H1 (cell line): ENCODE measurements around the gene MBTPS1. TPM values are rescaled to one million over a fixed set of nuclear protein-coding genes. Genes with fewer than 3 reads are reported as not detected.
"Not testable (repeated sequence)": the region's sequence is repeated elsewhere in the genome, so short reads cannot be mapped to it uniquely, and the experiment has no call there.

Experiments
- CTCF ChIA-PET: fragments of 300-600 bp; sonication (Branson Sonifier 250); formaldehyde crosslinking; loops from one replicate; lab custom pipeline; 2021; ENCODE audit not compliant: partially characterized antibody; lab: Charles Lee
- POLR2A ChIA-PET: fragments of 300-600 bp; sonication (Branson Sonifier 250); formaldehyde crosslinking; loops from one replicate; lab custom pipeline; 2021; ENCODE audit warnings: inconsistent platforms; ENCODE audit not compliant: partially characterized antibody; lab: Charles Lee
- DNase-seq, 2 experiments: peaks; one replicate each; pipeline versions ENCODE4 v3.0.0 to v3.0.0-alpha.2; 2010 to 2022; ENCODE audit warnings: low spot score in 2 of 2, low read depth in 1 of 2, mixed read lengths in 1 of 2
- FAIRE-seq: peaks from 2 replicates; lab custom pipeline; 2011; peaks lifted over from hg19 to GRCh38; lab: Jason Lieb, UNC
- H2AFZ ChIP-seq: 2 replicates; pipeline ENCODE4 v1.8.1; 2012; ENCODE audit warnings: low read length, inconsistent platforms
- H2AK5ac ChIP-seq: 2 replicates; pipeline ENCODE4 v1.6.1; 2013; ENCODE audit warnings: low read depth, low read length
- H2BK120ac ChIP-seq: replicated peaks from 2 replicates; pipeline ENCODE3; 2013; ENCODE audit warnings: low read depth, low read length, inconsistent platforms
- H2BK12ac ChIP-seq: 2 replicates; pipeline ENCODE4 v1.6.1; 2013; ENCODE audit warnings: low read depth, low read length
- H2BK15ac ChIP-seq: 2 replicates; pipeline ENCODE4 v1.6.1; 2013; ENCODE audit warnings: low read length
- H2BK20ac ChIP-seq: 2 replicates; pipeline ENCODE4 v1.6.1; 2013; ENCODE audit warnings: low read length
- H2BK5ac ChIP-seq: 2 replicates; pipeline ENCODE4 v1.6.1; 2013; ENCODE audit warnings: low read depth, low read length
- H3K14ac ChIP-seq: 2 replicates; pipeline ENCODE4 v1.6.1; 2013; ENCODE audit warnings: inconsistent platforms; ENCODE audit not compliant: insufficient read length
- H3K18ac ChIP-seq: 2 replicates; pipeline ENCODE4 v1.6.1; 2013; ENCODE audit warnings: low read length; ENCODE audit errors: extremely low read depth
- H3K23ac ChIP-seq: 2 replicates; pipeline ENCODE4 v1.6.1; 2013; ENCODE audit warnings: inconsistent platforms; ENCODE audit not compliant: insufficient read length
- H3K23me2 ChIP-seq: 2 replicates; pipeline ENCODE4 v1.6.1; 2013; ENCODE audit warnings: low read depth, low read length
- H3K27ac ChIP-seq: 2 replicates; pipeline ENCODE4 v1.6.1; 2011; ENCODE audit warnings: low read depth, low read length, inconsistent platforms
- H3K27me3 ChIP-seq, 4 experiments: replicated peaks in 1 of 4; 1 replicate in 1 of 4; 2 replicates in 3 of 4; pipeline versions ENCODE4 v1.6.1 to v1.8.1; 2011 to 2013; ENCODE audit warnings: low read length in 3 of 4, mild to moderate bottlenecking in 3 of 4, inconsistent platforms in 2 of 4, mixed read lengths in 2 of 4, moderate library complexity in 1 of 4; ENCODE audit not compliant: control insufficient read depth in 3 of 4, insufficient read depth in 3 of 4; ENCODE audit errors: extremely low read depth in 1 of 4
- H3K36me3 ChIP-seq, 4 experiments: 2 replicates each; pipeline versions ENCODE4 v1.6.1 to v1.8.1; 2011 to 2013; ENCODE audit warnings: mild to moderate bottlenecking in 4 of 4, low read length in 3 of 4, moderate library complexity in 2 of 4, control low read depth in 1 of 4, inconsistent platforms in 1 of 4; ENCODE audit not compliant: insufficient read depth in 4 of 4, control insufficient read depth in 2 of 4
- H3K4ac ChIP-seq: replicated peaks from 2 replicates; pipeline ENCODE3; 2013; ENCODE audit warnings: low read length, low read depth, mixed read lengths, inconsistent platforms; ENCODE audit not compliant: insufficient read length
- H3K4me1 ChIP-seq, 4 experiments: replicated peaks in 1 of 4; 1 replicate in 1 of 4; 2 replicates in 3 of 4; pipeline versions ENCODE4 v1.6.1 to v1.8.1; 2011 to 2013; ENCODE audit warnings: low read length in 3 of 4, inconsistent platforms in 2 of 4, mixed read lengths in 1 of 4; ENCODE audit not compliant: insufficient read depth in 4 of 4, control insufficient read depth in 3 of 4
- H3K4me2 ChIP-seq, 2 experiments: 2 replicates each; pipeline versions ENCODE4 v1.6.1 to v1.8.1; 2011 to 2013; ENCODE audit warnings: low read depth in 2 of 2, low read length in 2 of 2, control low read depth in 1 of 2, inconsistent platforms in 1 of 2, mild to moderate bottlenecking in 1 of 2; ENCODE audit not compliant: insufficient read depth in 1 of 2
- H3K4me3 ChIP-seq, 4 experiments: fragments of 200-600, 300-600 bp in 1 of 4; sonication (generic), shearing (Covaris generic), sonication (Bioruptor Twin) in 1 of 4; 2 replicates each; pipeline versions ENCODE4 v1.5.1 to v1.8.1; 2011 to 2016; ENCODE audit warnings: low read length in 4 of 4, low read depth in 3 of 4, control low read depth in 2 of 4, inconsistent platforms in 2 of 4, mild to moderate bottlenecking in 2 of 4, mixed read lengths in 1 of 4, moderate library complexity in 1 of 4; ENCODE audit not compliant: insufficient read depth in 2 of 4; ENCODE audit errors: extremely low read depth in 1 of 4
- H3K56ac ChIP-seq: replicated peaks from 2 replicates; pipeline ENCODE3; 2013; ENCODE audit warnings: low read depth, mild to moderate bottlenecking, mixed read lengths, low read length, inconsistent platforms; ENCODE audit not compliant: insufficient read length
- H3K79me1 ChIP-seq: 2 replicates; pipeline ENCODE4 v1.6.1; 2013; ENCODE audit warnings: low read depth, low read length, control low read depth
- H3K79me2 ChIP-seq, 2 experiments: 2 replicates each; pipeline versions ENCODE4 v1.6.1 to v1.8.1; 2012 to 2013; ENCODE audit warnings: low read length in 2 of 2, mild to moderate bottlenecking in 2 of 2, inconsistent platforms in 1 of 2; ENCODE audit not compliant: insufficient read depth in 2 of 2, control insufficient read depth in 1 of 2
- H3K9ac ChIP-seq, 4 experiments: replicated peaks in 1 of 4; 1 replicate in 1 of 4; 2 replicates in 3 of 4; pipeline versions ENCODE4 v1.6.1 to v1.8.1; 2011 to 2013; ENCODE audit warnings: low read depth in 3 of 4, low read length in 3 of 4, control low read depth in 2 of 4, mild to moderate bottlenecking in 2 of 4, moderate library complexity in 2 of 4, inconsistent platforms in 1 of 4; ENCODE audit errors: extremely low read depth in 1 of 4
- H3K9me3 ChIP-seq, 2 experiments: 2 replicates each; pipeline versions ENCODE4 v1.6.1 to v1.8.1; 2012 to 2013; ENCODE audit warnings: mild to moderate bottlenecking in 2 of 2, moderate library complexity in 2 of 2, control low read depth in 1 of 2, inconsistent platforms in 1 of 2, low read depth in 1 of 2, low read length in 1 of 2, mixed read lengths in 1 of 2; ENCODE audit not compliant: insufficient read depth in 2 of 2
- H4K20me1 ChIP-seq, 2 experiments: replicated peaks in 1 of 2; 2 replicates each; pipeline versions ENCODE3 to v1.8.1; 2011 to 2013; ENCODE audit warnings: inconsistent platforms in 2 of 2, low read length in 2 of 2, mild to moderate bottlenecking in 1 of 2; ENCODE audit not compliant: insufficient read depth in 2 of 2, control insufficient read depth in 1 of 2
- H4K5ac ChIP-seq: 2 replicates; pipeline ENCODE4 v1.6.1; 2013; ENCODE audit warnings: low read length, low read depth, mixed read lengths, inconsistent platforms; ENCODE audit not compliant: insufficient read length
- H4K8ac ChIP-seq: 2 replicates; pipeline ENCODE4 v1.8.0; 2013; ENCODE audit warnings: mild to moderate bottlenecking, moderate library complexity, low read length, inconsistent platforms; ENCODE audit not compliant: insufficient read depth; ENCODE audit errors: extremely low read depth
- H4K91ac ChIP-seq: replicated peaks from 2 replicates; pipeline ENCODE3; 2013; ENCODE audit warnings: low read length, mixed read lengths, inconsistent platforms; ENCODE audit not compliant: insufficient read length
- TEAD4 ChIP-seq: IDR thresholded peaks from 2 replicates; pipeline ENCODE4 v1.6.1; 2012; ENCODE audit warnings: low read depth, low read length, inconsistent platforms, mixed read lengths
- WGBS, 2 experiments: shearing (Covaris generic) in 1 of 2; methylation state at CpG; one replicate each; pipeline versions ENCODE4 v1.1.6 to v1.1.7; 2013 to 2015; ENCODE audit warnings: low lambda C conversion rate in 2 of 2, mixed read lengths in 2 of 2, inconsistent platforms in 1 of 2, low coverage in 1 of 2, missing lambda C conversion rate in 1 of 2; ENCODE audit not compliant: insufficient replicate concordance in 2 of 2, insufficient coverage in 1 of 2, insufficient read length in 1 of 2; ENCODE audit errors: extremely low coverage in 1 of 2, missing lambda C conversion rate in 1 of 2; 5-methylcytosine and 5-hydroxymethylcytosine counted together
- polyA plus RNA-seq, 7 experiments: library from polyadenylated mRNA; depleted of rRNA in 3 of 7; stranded (reverse) in 5 of 7; unstranded in 2 of 7; fragments of >200 nt in 5 of 7; fragments of 200-250 nt in 2 of 7; gene quantifications; 1 replicate in 5 of 7; 2 replicates in 1 of 7; 4 replicates in 1 of 7; pipeline versions ENCODE4 v1.2.1 to v1.2.3, GENCODE V29; 2011 to 2013; ENCODE audit warnings: missing spikeins in 2 of 7, mixed read lengths in 2 of 7
- total RNA-seq: library from RNA; stranded (reverse); fragmentation: NEBNext Ultra II Directional; extraction: Animal tissue kit (Norgen Biotek cat#: 25700); gene quantifications from 2 replicates; pipeline ENCODE4 v1.2.1, GENCODE V29; 2021

Gene MBTPS1
- total and polyA plus RNA-seq, 2 of the 8 experiments (the other 6 are each of a cell fraction or from before 2014, with no cell fraction given) = 30.6 to 53.3 TPM

DNA sequence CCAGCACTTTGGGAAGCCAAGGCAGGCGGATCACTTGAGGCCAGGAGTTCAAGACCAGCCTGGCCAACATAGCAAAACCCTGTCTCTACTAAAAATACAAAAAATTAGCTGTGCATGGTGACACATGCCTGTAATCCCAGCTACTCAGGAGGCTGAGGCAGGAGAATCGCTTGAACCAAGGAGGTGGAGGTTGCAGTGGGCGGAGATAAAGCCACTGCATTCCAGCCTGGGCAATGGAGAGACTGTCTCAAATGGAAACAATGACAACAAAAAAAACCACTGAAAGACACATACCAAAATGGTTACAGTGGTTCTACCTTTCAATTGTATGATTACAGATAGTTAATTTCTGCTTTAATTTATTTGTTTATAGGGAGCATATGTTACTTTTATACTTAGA, 4.8 kb downstream of the MBTPS1 start:
- H2BK15ac ChIP-seq, POLR2A ChIA-PET, H3K4me1 ChIP-seq, H3K4me3 ChIP-seq, DNase-seq, H4K8ac ChIP-seq, H3K14ac ChIP-seq, H3K9ac ChIP-seq, H2AFZ ChIP-seq, H3K27ac ChIP-seq, H2AK5ac ChIP-seq, H4K5ac ChIP-seq, FAIRE-seq, H2BK20ac ChIP-seq, H2BK120ac ChIP-seq, H2BK12ac ChIP-seq, H3K27me3 ChIP-seq, H3K36me3 ChIP-seq, H3K18ac ChIP-seq, H3K9me3 ChIP-seq, H3K23me2 ChIP-seq, H3K4ac ChIP-seq, H3K4me2 ChIP-seq, H3K56ac ChIP-seq, H2BK5ac ChIP-seq, H3K23ac ChIP-seq, H4K91ac ChIP-seq: not testable (repeated sequence)
- peaks cover 12% of the 10 kb centered on the region for H3K79me1 ChIP-seq
- CTCF ChIA-PET = interaction anchor here (0.7 to 1.1 kb wide), 2 partner anchors 21 to 30 kb away, joined by 3 read pairs; no protein-coding TSS in a partner anchor
- peaks cover 8 to 13% of the 10 kb centered on the region in 2 experiments for H4K20me1 ChIP-seq
- 0 out of 2 replicates have a peak, but pooled peaks have one; percentile 13 for TF ChIP-seq TEAD4
- WGBS, 2 experiments = 77% methylated on average over 3 of the region's 3 CpGs; no CpG with 5 or more reads in 1 of the 2 experiments
- H3K79me2 ChIP-seq = peaks cover 7 to 89% of the 10 kb centered on the region in 2 experiments
